Calu3 (cell line): ENCODE data around the gene USP3. TPM values are rescaled to one million over a fixed set of nuclear protein-coding genes. Genes with fewer than 3 reads are reported as not detected.

Experiments
- BruUV-seq: library from RNA; stranded (reverse); fragments of 400-500 nt; replicated peaks from 2 replicates; lab custom pipeline; 2021; lab: Mats Ljungman, UMichigan
- CTCF ChIA-PET: fragments of 300-600 bp; sonication (Branson Sonifier 250); formaldehyde crosslinking; loops from one replicate; lab custom pipeline; 2022; ENCODE audit warnings: antibody characterized with exemption; lab: Charles Lee
- DNase-seq: peaks from one replicate; pipeline ENCODE4 v3.0.0; 2022
- H3K27ac Mint-ChIP-seq: one replicate; pipeline ENCODE4 v1.8.0; 2022; ENCODE audit warnings: mixed read lengths; ENCODE audit not compliant: unreplicated experiment
- H3K27me3 Mint-ChIP-seq: one replicate; pipeline ENCODE4 v1.8.0; 2022; ENCODE audit warnings: mixed read lengths; ENCODE audit not compliant: unreplicated experiment
- H3K36me3 Mint-ChIP-seq: one replicate; pipeline ENCODE4 v1.8.0; 2022; ENCODE audit warnings: mild to moderate bottlenecking, moderate library complexity, mixed read lengths; ENCODE audit not compliant: insufficient read depth, unreplicated experiment
- H3K4me1 Mint-ChIP-seq: one replicate; pipeline ENCODE4 v1.8.0; 2022; ENCODE audit warnings: mild to moderate bottlenecking, low read depth, mixed read lengths; ENCODE audit not compliant: unreplicated experiment
- H3K4me3 Mint-ChIP-seq: one replicate; pipeline ENCODE4 v1.8.0; 2022; ENCODE audit warnings: mild to moderate bottlenecking, low read depth, moderate library complexity, mixed read lengths; ENCODE audit not compliant: unreplicated experiment
- H3K9me3 Mint-ChIP-seq: one replicate; pipeline ENCODE4 v1.8.0; 2022; ENCODE audit warnings: low read depth, mixed read lengths; ENCODE audit not compliant: unreplicated experiment
- intact Hi-C: fragments of 100-400 bp; cut with micrococcal nuclease; formaldehyde crosslinking; loops from one replicate; pipeline ENCODE4 v1.10.0; 2022; ENCODE audit not compliant: unreplicated experiment
- total RNA-seq: library from RNA; stranded (reverse); gene quantifications from 2 replicates; pipeline ENCODE4 v1.2.3, GENCODE V29; 2022
- TF ChIP-seq, protein P1 (sequence below): fragments of 200-600 bp; IDR thresholded peaks from one replicate; pipeline ENCODE4 v1.8.0; 2022; ENCODE audit warnings: antibody characterized with exemption; ENCODE audit not compliant: unreplicated experiment

The USP3 gene
- total RNA-seq, 1 experiment from 2014 or later, result 80.8 TPM

DNA sequence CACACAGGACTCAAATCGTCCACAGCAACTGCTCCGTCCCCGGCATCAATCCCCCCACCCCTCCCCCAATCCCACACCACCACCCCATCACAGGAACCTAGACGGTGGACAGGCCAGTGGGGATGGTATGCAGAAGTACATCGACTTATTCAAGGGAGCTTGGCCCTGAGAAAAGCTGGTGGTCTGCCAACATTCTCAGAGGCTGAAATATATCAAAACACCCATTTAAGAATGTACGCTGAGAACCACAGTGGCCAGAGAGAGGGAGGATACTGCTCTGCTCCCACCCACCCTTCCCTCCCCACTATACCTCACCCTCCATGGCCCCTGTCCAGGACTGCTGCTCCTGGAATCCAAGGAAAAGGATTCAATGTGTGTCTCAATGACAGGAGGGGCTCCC is 12.4 kb upstream of the USP3 start:
- Mint-ChIP-seq H3K4me3 (no peak overlapping the region), H3K36me3 (peaks cover 5% of the 10 kb centered on the region), H3K27ac (no peak overlapping the region), H3K27me3 (no peaks in the 10 kb centered on the region), H3K4me1 (peaks cover 8% of the 10 kb centered on the region), H3K9me3 (no peaks in the 10 kb centered on the region)
- CTCF ChIA-PET, result no interaction called here
- TF ChIP-seq, protein P1, sequence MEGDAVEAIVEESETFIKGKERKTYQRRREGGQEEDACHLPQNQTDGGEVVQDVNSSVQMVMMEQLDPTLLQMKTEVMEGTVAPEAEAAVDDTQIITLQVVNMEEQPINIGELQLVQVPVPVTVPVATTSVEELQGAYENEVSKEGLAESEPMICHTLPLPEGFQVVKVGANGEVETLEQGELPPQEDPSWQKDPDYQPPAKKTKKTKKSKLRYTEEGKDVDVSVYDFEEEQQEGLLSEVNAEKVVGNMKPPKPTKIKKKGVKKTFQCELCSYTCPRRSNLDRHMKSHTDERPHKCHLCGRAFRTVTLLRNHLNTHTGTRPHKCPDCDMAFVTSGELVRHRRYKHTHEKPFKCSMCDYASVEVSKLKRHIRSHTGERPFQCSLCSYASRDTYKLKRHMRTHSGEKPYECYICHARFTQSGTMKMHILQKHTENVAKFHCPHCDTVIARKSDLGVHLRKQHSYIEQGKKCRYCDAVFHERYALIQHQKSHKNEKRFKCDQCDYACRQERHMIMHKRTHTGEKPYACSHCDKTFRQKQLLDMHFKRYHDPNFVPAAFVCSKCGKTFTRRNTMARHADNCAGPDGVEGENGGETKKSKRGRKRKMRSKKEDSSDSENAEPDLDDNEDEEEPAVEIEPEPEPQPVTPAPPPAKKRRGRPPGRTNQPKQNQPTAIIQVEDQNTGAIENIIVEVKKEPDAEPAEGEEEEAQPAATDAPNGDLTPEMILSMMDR, result no peak
- intact Hi-C loops, result no loop called here
- no TSS peak for BruUV-seq
- no peak for DNase-seq

DNA sequence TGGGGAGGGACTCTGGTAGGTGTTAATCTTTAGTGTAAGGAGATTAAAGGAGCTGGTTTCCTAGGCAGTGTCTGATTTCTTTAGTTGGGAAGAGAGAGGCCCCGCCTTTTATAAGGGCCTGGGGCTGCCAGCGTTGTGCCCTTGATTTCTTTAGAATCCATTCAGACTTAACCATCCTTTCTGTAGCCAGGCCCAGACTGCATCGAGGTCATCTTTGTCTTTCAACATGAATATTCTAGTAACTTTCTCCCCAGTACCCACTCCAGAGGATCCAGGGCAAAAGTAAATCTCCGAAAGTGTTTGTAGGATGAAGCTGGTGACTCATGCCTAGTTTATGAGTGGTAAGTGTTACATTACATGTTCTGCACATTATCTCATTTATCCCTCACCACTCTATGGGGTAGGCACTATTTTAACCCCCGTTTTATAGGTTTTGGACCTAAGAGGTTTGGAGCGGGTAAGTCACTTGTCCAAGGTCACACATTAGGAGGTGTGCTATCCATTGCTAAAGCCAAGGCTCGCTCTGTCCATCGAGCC is 11.8 kb upstream of the USP3 start:
- Mint-ChIP-seq H3K9me3 (no peaks in the 10 kb centered on the region), H3K4me3 (no peak overlapping the region), H3K27me3 (no peaks in the 10 kb centered on the region), H3K27ac (no peak overlapping the region), H3K4me1 (peaks cover 2% of the 10 kb centered on the region), H3K36me3 (no peaks in the 10 kb centered on the region)
- CTCF ChIA-PET, result no interaction called here
- intact Hi-C loops, result no loop called here
- no TSS peak for BruUV-seq
- TF ChIP-seq, protein P1, result no peak
- no peak for DNase-seq

DNA sequence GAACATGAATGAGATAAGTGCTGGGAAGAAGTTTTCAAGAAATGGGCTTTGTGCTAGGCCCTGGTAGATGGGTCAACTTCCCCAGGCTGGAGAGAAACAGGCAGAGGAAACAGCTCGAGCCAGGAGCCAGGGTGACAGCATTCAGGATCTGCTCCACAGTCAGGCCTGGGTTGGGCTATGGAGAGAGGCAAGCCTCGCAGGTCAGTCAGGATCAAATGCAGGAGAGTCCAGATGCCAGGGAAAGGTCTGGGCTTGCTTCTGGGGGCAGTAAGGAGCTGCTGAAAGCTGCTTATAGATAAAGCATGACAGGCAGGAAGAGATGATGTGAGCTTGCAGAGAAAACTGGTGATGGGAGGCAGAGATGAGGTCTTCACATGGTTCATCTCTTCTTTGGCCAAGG is 11.0 kb upstream of the USP3 start:
- Mint-ChIP-seq H3K36me3 (no peaks in the 10 kb centered on the region), H3K4me3 (no peak overlapping the region), H3K9me3 (no peaks in the 10 kb centered on the region), H3K4me1 (no peaks in the 10 kb centered on the region), H3K27me3 (no peaks in the 10 kb centered on the region), H3K27ac (no peak overlapping the region)
- intact Hi-C loops, result no loop called here
- CTCF ChIA-PET, result no interaction called here
- DNase-seq, result no peak
- TF ChIP-seq, protein P1, result no peak
- no TSS peak for BruUV-seq

DNA sequence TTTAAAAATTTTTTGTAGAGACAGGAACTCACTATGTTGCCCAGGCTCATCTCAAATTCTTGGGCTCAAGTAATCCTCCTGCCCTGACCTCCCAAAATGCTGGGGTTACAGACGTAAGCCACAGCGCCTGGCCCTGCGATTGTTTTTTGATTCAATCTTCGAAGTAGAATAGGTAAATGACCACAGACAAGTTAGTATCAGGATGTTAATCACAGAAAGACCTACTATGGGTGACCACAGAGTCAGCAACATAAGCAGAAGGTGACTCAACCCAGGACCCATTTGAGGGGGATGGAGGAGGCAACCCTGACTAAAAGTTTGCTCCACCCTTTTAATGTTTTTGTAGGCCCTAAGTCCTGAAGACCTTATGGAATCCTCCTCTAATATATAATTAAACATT is 10.0 kb upstream of the USP3 start:
- intact Hi-C loops, result no loop called here
- no peak overlapping the region for H3K27ac Mint-ChIP-seq
- CTCF ChIA-PET, result no interaction called here
- no peaks in the 10 kb centered on the region for H3K27me3 Mint-ChIP-seq
- TF ChIP-seq, protein P1, result no peak
- no peak for DNase-seq
- H3K9me3 Mint-ChIP-seq, result no peaks in the 10 kb centered on the region
- no peak overlapping the region for H3K4me3 Mint-ChIP-seq
- no peaks in the 10 kb centered on the region for H3K36me3 Mint-ChIP-seq
- no TSS peak for BruUV-seq
- no peaks in the 10 kb centered on the region for H3K4me1 Mint-ChIP-seq
